GM23338 (cell line): ENCODE measurements around the gene FOXR2. TPM values are rescaled to one million over a fixed set of nuclear protein-coding genes. Genes with fewer than 3 reads are reported as not detected.

Source experiments
- ATAC-seq: fragments of 200-7000 bp; cut with Tn5 transposase; 3 replicates; pipeline ENCODE4 v1.9.1; 2020
- DNase-seq: peaks from one replicate; pipeline ENCODE4 v3.0.0-alpha.2; 2015; ENCODE audit warnings: low spot score
- H2AFZ ChIP-seq: fragments of 200-600 bp; sonication (generic); 2 replicates; pipeline ENCODE4 v1.8.0; 2016; ENCODE audit warnings: antibody characterized with exemption, mild to moderate bottlenecking, moderate library complexity
- H3F3A ChIP-seq: fragments of 200-600 bp; sonication (generic); replicated peaks from 2 replicates; pipeline ENCODE4 v1.8.0; 2017; ENCODE audit warnings: antibody characterized with exemption, mixed run types, low read depth
- H3K27ac ChIP-seq: fragments of 200-600 bp; sonication (generic); 2 replicates; pipeline ENCODE4 v1.6.1; 2016; ENCODE audit warnings: low read depth
- H3K27me3 ChIP-seq: fragments of 200-600 bp; sonication (generic); 2 replicates; pipeline ENCODE4 v1.8.0; 2016; ENCODE audit warnings: mild to moderate bottlenecking, mixed run types, moderate library complexity; ENCODE audit not compliant: insufficient read depth
- H3K36me3 ChIP-seq: fragments of 200-600 bp; sonication (generic); 2 replicates; pipeline ENCODE4 v1.8.0; 2016; ENCODE audit warnings: mild to moderate bottlenecking; ENCODE audit not compliant: insufficient read depth
- H3K4me1 ChIP-seq: fragments of 200-600 bp; sonication (generic); 2 replicates; pipeline ENCODE4 v1.8.0; 2016; ENCODE audit warnings: mild to moderate bottlenecking, moderate library complexity; ENCODE audit not compliant: insufficient read depth
- H3K4me2 ChIP-seq: fragments of 200-600 bp; sonication (generic); 2 replicates; pipeline ENCODE4 v1.7.1; 2017; ENCODE audit warnings: mixed run types
- H3K4me3 ChIP-seq: fragments of 200-600 bp; sonication (generic); 2 replicates; pipeline ENCODE4 v1.6.1; 2016; ENCODE audit warnings: mixed run types
- H3K79me2 ChIP-seq: fragments of 200-600 bp; sonication (generic); replicated peaks from 2 replicates; pipeline ENCODE4 v1.8.0; 2017; ENCODE audit warnings: mild to moderate bottlenecking; ENCODE audit not compliant: insufficient read depth
- H3K9me2 ChIP-seq: fragments of 200-600 bp; sonication (generic); 2 replicates; pipeline ENCODE4 v1.8.0; 2017; ENCODE audit not compliant: insufficient read depth
- H4K20me1 ChIP-seq: fragments of 200-600 bp; sonication (generic); replicated peaks from 2 replicates; pipeline ENCODE4 v1.8.0; 2017; ENCODE audit warnings: mild to moderate bottlenecking; ENCODE audit not compliant: insufficient read depth
- H3K27ac Mint-ChIP-seq: 2 replicates; pipeline ENCODE4 v1.8.0; 2020; ENCODE audit warnings: inconsistent platforms, mild to moderate bottlenecking, moderate library complexity, mixed read lengths
- H3K27me3 Mint-ChIP-seq: 3 replicates; pipeline ENCODE4 v1.8.0; 2022; ENCODE audit warnings: low read depth, mild to moderate bottlenecking, moderate library complexity, mixed read lengths, inconsistent platforms; ENCODE audit not compliant: insufficient read depth, poor library complexity
- H3K36me3 Mint-ChIP-seq: 3 replicates; pipeline ENCODE4 v1.8.0; 2021; ENCODE audit warnings: low read depth, mild to moderate bottlenecking, inconsistent platforms, moderate library complexity, mixed read lengths
- H3K4me1 Mint-ChIP-seq: 3 replicates; pipeline ENCODE4 v1.8.0; 2020; ENCODE audit warnings: mild to moderate bottlenecking, inconsistent platforms, mixed read lengths
- H3K4me3 Mint-ChIP-seq: 3 replicates; pipeline ENCODE4 v1.8.0; 2021; ENCODE audit warnings: moderate library complexity, mild to moderate bottlenecking, inconsistent platforms, mixed read lengths
- H3K9me3 Mint-ChIP-seq: 3 replicates; pipeline ENCODE4 v1.8.0; 2020; ENCODE audit warnings: moderate library complexity, mild to moderate bottlenecking, inconsistent platforms, mixed read lengths
- CREB1 ChIP-seq: fragments of 250-450 bp; sonication (Bioruptor Pico); IDR thresholded peaks from 2 replicates; pipeline ENCODE4 v1.5.0; 2020; ENCODE audit warnings: low read depth, mild to moderate bottlenecking, moderate library complexity
- CTCF ChIP-seq, 2 experiments: fragments of 200-600 bp in 1 of 2; sonication (generic) in 1 of 2; conservative IDR thresholded peaks; 2 replicates each; pipeline versions ENCODE4 v1.5.1 to v1.6.1; 2016 to 2017; ENCODE audit warnings: antibody characterized with exemption in 2 of 2, low read depth in 2 of 2, mild to moderate bottlenecking in 2 of 2, moderate library complexity in 1 of 2
- EZH2 ChIP-seq: fragments of 200-600 bp; sonication (generic); IDR thresholded peaks from one replicate; pipeline ENCODE4 v1.8.0; 2017; ENCODE audit warnings: antibody characterized with exemption, mild to moderate bottlenecking, low read depth; ENCODE audit not compliant: unreplicated experiment
- EZH2phosphoT487 ChIP-seq: fragments of 200-600 bp; sonication (generic); IDR thresholded peaks from one replicate; pipeline ENCODE4 v1.8.1; 2018; ENCODE audit warnings: antibody characterized with exemption; ENCODE audit not compliant: unreplicated experiment
- JUNB ChIP-seq: IDR thresholded peaks from one replicate; pipeline ENCODE4 v1.6.1; 2016; ENCODE audit warnings: antibody characterized with exemption; ENCODE audit not compliant: unreplicated experiment
- NANOG ChIP-seq: IDR thresholded peaks from 2 replicates; pipeline ENCODE4 v1.6.1; 2016; ENCODE audit warnings: antibody characterized with exemption, borderline replicate concordance
- POLR2AphosphoS5 ChIP-seq: IDR thresholded peaks from 2 replicates; pipeline ENCODE4 v1.6.1; 2016; ENCODE audit warnings: antibody characterized with exemption, low read depth
- REST ChIP-seq: IDR thresholded peaks from one replicate; pipeline ENCODE4 v1.6.1; 2018; ENCODE audit warnings: antibody characterized with exemption; ENCODE audit not compliant: unreplicated experiment
- STAT1 ChIP-seq: IDR thresholded peaks from one replicate; pipeline ENCODE4 v1.6.1; 2016; ENCODE audit warnings: antibody characterized with exemption; ENCODE audit not compliant: unreplicated experiment
- ZNF114 ChIP-seq: fragments of 250-450 bp; sonication (Bioruptor Pico); IDR thresholded peaks from 2 replicates; pipeline ENCODE4 v1.5.0; 2020; ENCODE audit warnings: mild to moderate bottlenecking, moderate library complexity
- ZNF331 ChIP-seq: fragments of 250-450 bp; sonication (Bioruptor Pico); IDR thresholded peaks from 2 replicates; pipeline ENCODE4 v1.5.0; 2020; ENCODE audit warnings: low read depth, mild to moderate bottlenecking, moderate library complexity
- ZNF462 ChIP-seq: fragments of 250-450 bp; sonication (Bioruptor Pico); IDR thresholded peaks from 2 replicates; pipeline ENCODE4 v1.5.0; 2020; ENCODE audit warnings: mild to moderate bottlenecking, moderate library complexity
- polyA plus RNA-seq: library from polyadenylated mRNA; unstranded; fragments of >200 nt; fragmentation: Nextera tagmentation; extraction: Ambion mirVana; gene quantifications from 2 replicates; pipeline ENCODE4 v1.2.1, GENCODE V29; 2016
- total RNA-seq: library from RNA; depleted of rRNA; stranded (reverse); fragments of >200 nt; shearing (Covaris generic); gene quantifications from 2 replicates; pipeline ENCODE4 v1.2.3, GENCODE V29; 2014
- TF ChIP-seq, protein P1 (sequence below): IDR thresholded peaks from 2 replicates; pipeline ENCODE4 v1.6.1; 2016; ENCODE audit warnings: antibody characterized with exemption

Gene FOXR2
- total and polyA plus RNA-seq, 2 experiments from 2014 or later, result not detected

GRCh38 chrX:55638933-55639332 is 15.7 kb downstream of the FOXR2 start:
- Histone ChIP-seq H3K9me2 (no peaks in the 10 kb centered on the region), H3K36me3 (no peaks in the 10 kb centered on the region), H4K20me1 (no peaks in the 10 kb centered on the region), H3K4me2 (no peak overlapping the region), H3K4me1 (no peaks in the 10 kb centered on the region), H3K79me2 (no peaks in the 10 kb centered on the region), H3K4me3 (no peak overlapping the region), H2AFZ (no peak overlapping the region), H3K27me3 (no peaks in the 10 kb centered on the region), H3F3A (no peaks in the 10 kb centered on the region), H3K27ac (no peak overlapping the region)
- Mint-ChIP-seq H3K9me3 (peaks cover 58% of the 10 kb centered on the region), H3K27me3 (peaks cover 5% of the 10 kb centered on the region), H3K36me3 (peaks cover 5% of the 10 kb centered on the region; the same call in 1 of the 3 replicates), H3K4me3 (no peak overlapping the region), H3K4me1 (no peaks in the 10 kb centered on the region), H3K27ac (no peak overlapping the region)
- DNase-seq (no peak), ATAC-seq (no peak)
- TF ChIP-seq REST (no peak), NANOG (no peak), CREB1 (CRISPR knock-in tag) (no peak), EZH2 (no peak), ZNF114 (no peak), EZH2phosphoT487 (no peak), POLR2AphosphoS5 (no peak), JUNB (no peak), ZNF331 (CRISPR knock-in tag) (no peak), ZNF462 (CRISPR knock-in tag) (no peak), CTCF (conservative IDR thresholded peaks at IDR 0.05; ENCODE audit: low read depth in 2 of 2) (no peak), STAT1 (no peak)
- TF ChIP-seq, protein P1, sequence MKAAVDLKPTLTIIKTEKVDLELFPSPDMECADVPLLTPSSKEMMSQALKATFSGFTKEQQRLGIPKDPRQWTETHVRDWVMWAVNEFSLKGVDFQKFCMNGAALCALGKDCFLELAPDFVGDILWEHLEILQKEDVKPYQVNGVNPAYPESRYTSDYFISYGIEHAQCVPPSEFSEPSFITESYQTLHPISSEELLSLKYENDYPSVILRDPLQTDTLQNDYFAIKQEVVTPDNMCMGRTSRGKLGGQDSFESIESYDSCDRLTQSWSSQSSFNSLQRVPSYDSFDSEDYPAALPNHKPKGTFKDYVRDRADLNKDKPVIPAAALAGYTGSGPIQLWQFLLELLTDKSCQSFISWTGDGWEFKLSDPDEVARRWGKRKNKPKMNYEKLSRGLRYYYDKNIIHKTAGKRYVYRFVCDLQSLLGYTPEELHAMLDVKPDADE, result no peak
